ENCODE measurements around the gene ATP2B3.

The ATP2B3 gene

DNA sequence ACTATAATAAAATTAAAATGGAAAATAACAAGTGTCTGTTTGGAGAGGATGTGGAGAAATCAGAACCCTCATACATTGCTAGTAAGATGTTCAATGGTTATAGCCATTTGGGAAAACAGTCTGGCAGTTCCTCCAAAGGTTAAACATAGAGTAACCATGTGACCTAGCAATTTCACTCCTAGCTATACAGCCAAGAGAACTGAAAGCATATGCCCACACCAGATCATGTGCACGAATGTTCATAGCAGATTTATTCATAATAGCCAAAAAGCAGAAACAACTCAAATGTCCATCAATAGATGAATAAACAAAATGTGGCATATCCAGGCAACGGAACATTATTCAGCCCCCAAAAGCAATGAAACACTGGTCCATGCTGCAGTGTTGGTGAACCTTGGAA is 90.9 kb downstream of the ATP2B3 start:
- Histone ChIP-seq H2AK5ac (ENCODE audit: low read length) (no peak overlapping the region), H2BK120ac (ENCODE audit: low read depth, low read length) (no peak overlapping the region), H3K36me3 (ENCODE audit: control insufficient read depth, insufficient read depth, low read length) (no peaks in the 10 kb centered on the region), H3K79me2 (ENCODE audit: control insufficient read depth, insufficient read depth, low read length) (no peaks in the 10 kb centered on the region), H2BK15ac (replicated peaks; ENCODE audit: low read depth) (no peak overlapping the region), H3K56ac (ENCODE audit: low read length) (no peak overlapping the region), H3K18ac (ENCODE audit: low read length) (no peak overlapping the region), H3K23ac (ENCODE audit: low read length) (no peak overlapping the region), H3K4me2 (ENCODE audit: low read length) (no peak overlapping the region), H3K4ac (ENCODE audit: low read depth, low read length) (no peak overlapping the region), H3K27me3 (ENCODE audit: insufficient read depth, low read length, poor library complexity) (no peaks in the 10 kb centered on the region), H4K8ac (ENCODE audit: low read depth, low read length) (no peak overlapping the region), H3K4me1 (ENCODE audit: control insufficient read depth, low read depth, low read length) (no peaks in the 10 kb centered on the region), H3K79me1 (ENCODE audit: low read length) (no peaks in the 10 kb centered on the region), H3K27ac (ENCODE audit: low read depth, low read length) (no peak overlapping the region), H4K5ac (ENCODE audit: low read length) (no peak overlapping the region), H3K9ac (ENCODE audit: low read length) (no peak overlapping the region), H2BK5ac (ENCODE audit: low read length) (no peak overlapping the region), H3K4me3 (ENCODE audit: low read length) (no peak overlapping the region)
- WGBS (ENCODE audit: extremely low coverage, insufficient coverage, low lambda C conversion rate): no CpG with 5 or more reads among the region's 2 CpGs
- no peak for DNase-seq

DNA sequence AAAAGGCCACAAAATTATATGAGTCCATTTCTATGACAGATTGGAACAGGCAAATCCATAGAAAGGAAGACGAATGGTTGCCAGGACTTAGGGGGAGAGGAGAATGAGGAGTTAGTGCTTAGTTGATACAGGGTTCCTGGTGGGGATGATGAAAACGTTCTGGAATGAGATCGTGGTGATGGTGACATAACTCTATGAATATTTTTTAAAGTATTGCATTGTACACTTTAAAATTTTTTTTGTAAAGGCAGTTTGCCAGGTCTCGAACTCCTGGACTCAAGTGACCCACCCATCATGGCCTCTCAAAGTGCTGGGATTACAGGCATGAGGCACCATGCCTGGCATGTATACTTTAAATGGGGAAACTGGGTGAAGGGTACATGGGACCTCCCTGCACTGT is 91.4 kb downstream of the ATP2B3 start:
- Histone ChIP-seq H2AK5ac (ENCODE audit: low read length) (no peak overlapping the region), H3K4me3 (ENCODE audit: low read length) (no peak overlapping the region), H3K18ac (ENCODE audit: low read length) (no peak overlapping the region), H3K56ac (ENCODE audit: low read length) (no peak overlapping the region), H3K4ac (ENCODE audit: low read depth, low read length) (no peak overlapping the region), H3K27ac (ENCODE audit: low read depth, low read length) (no peak overlapping the region), H3K4me2 (ENCODE audit: low read length) (no peak overlapping the region), H3K27me3 (ENCODE audit: insufficient read depth, low read length, poor library complexity) (no peaks in the 10 kb centered on the region), H4K5ac (ENCODE audit: low read length) (no peak overlapping the region), H4K8ac (ENCODE audit: low read depth, low read length) (no peak overlapping the region), H3K9ac (ENCODE audit: low read length) (no peak overlapping the region), H3K79me2 (ENCODE audit: control insufficient read depth, insufficient read depth, low read length) (no peaks in the 10 kb centered on the region), H2BK5ac (ENCODE audit: low read length) (no peak overlapping the region), H2BK120ac (ENCODE audit: low read depth, low read length) (no peak overlapping the region), H3K23ac (ENCODE audit: low read length) (no peak overlapping the region), H2BK15ac (replicated peaks; ENCODE audit: low read depth) (no peak overlapping the region), H3K36me3 (ENCODE audit: control insufficient read depth, insufficient read depth, low read length) (no peaks in the 10 kb centered on the region), H3K79me1 (ENCODE audit: low read length) (no peaks in the 10 kb centered on the region), H3K4me1 (ENCODE audit: control insufficient read depth, low read depth, low read length) (no peaks in the 10 kb centered on the region)
- no peak for DNase-seq
- WGBS (ENCODE audit: extremely low coverage, insufficient coverage, low lambda C conversion rate): no CpG with 5 or more reads among the region's 4 CpGs

DNA sequence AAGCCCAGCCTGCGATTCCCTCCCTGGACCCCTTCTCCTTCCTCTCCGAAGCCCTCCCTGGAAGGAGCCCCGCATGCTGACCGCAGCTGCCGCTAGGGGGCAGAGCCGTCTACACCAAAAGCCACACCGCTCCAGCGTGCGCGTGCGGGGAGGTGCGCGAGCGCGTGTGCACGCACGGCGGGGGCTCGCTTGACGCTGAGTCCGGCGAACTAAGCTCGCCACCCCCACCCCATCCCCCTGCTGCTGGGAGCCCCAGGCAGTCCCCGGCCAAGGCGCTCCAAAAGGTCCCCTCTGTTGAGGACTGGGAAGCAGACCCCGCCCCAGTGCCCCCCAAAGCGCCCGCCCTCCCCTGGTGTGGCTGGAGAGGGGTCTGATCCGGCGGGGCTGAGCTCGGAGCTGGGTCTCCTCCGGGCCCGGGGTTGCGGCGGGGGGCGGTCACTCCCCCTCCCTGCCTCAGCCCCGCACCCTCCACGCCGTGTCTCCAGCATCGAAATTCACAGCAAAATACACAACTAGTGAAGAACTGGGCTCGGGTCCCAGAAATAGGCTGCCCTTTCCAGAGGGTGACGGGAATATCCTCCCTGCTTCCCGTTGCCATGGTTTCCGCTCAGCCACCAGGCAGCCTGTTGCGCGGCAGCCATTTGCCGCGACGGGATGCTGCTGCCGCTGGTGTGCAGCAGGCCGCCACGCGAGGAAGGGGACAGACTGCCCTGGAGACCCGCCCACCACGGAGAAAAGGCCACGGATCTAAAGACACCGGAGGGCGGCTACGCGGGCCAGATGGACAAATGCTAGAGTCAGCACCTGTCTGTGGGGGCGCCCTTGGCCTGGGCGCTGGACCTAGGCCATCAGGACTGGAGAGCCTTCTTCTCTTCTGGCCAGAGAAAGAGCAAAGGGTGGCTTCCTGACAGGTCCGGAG is 92.7 kb downstream of the ATP2B3 start:
- no peaks in the 10 kb centered on the region for H3K79me2 ChIP-seq (ENCODE audit: control insufficient read depth, insufficient read depth, low read length)
- no peaks in the 10 kb centered on the region for H3K4me1 ChIP-seq (ENCODE audit: control insufficient read depth, low read depth, low read length)
- H2AK5ac ChIP-seq (ENCODE audit: low read length): no peak overlapping the region
- H3K9ac ChIP-seq (ENCODE audit: low read length): no peak overlapping the region
- H3K18ac ChIP-seq (ENCODE audit: low read length): no peak overlapping the region
- no peaks in the 10 kb centered on the region for H3K79me1 ChIP-seq (ENCODE audit: low read length)
- no peak overlapping the region for H3K23ac ChIP-seq (ENCODE audit: low read length)
- no CpG with 5 or more reads among the region's 63 CpGs for WGBS (ENCODE audit: extremely low coverage, insufficient coverage, low lambda C conversion rate)
- H3K36me3 ChIP-seq (ENCODE audit: control insufficient read depth, insufficient read depth, low read length): no peaks in the 10 kb centered on the region
- no peak overlapping the region for H4K5ac ChIP-seq (ENCODE audit: low read length)
- no peak overlapping the region for H2BK120ac ChIP-seq (ENCODE audit: low read depth, low read length)
- H3K27ac ChIP-seq (ENCODE audit: low read depth, low read length): no peak overlapping the region
- H3K4ac ChIP-seq (ENCODE audit: low read depth, low read length): no peak overlapping the region
- H3K4me3 ChIP-seq (ENCODE audit: low read length): no peak overlapping the region
- no peak overlapping the region for H3K4me2 ChIP-seq (ENCODE audit: low read length)
- H2BK5ac ChIP-seq (ENCODE audit: low read length): no peak overlapping the region
- DNase-seq: peak; percentile 71
- no peak overlapping the region for H3K56ac ChIP-seq (ENCODE audit: low read length)
- H2BK15ac ChIP-seq (replicated peaks; ENCODE audit: low read depth): no peak overlapping the region
- H4K8ac ChIP-seq (ENCODE audit: low read depth, low read length): no peak overlapping the region
- no peaks in the 10 kb centered on the region for H3K27me3 ChIP-seq (ENCODE audit: insufficient read depth, low read length, poor library complexity)

DNA sequence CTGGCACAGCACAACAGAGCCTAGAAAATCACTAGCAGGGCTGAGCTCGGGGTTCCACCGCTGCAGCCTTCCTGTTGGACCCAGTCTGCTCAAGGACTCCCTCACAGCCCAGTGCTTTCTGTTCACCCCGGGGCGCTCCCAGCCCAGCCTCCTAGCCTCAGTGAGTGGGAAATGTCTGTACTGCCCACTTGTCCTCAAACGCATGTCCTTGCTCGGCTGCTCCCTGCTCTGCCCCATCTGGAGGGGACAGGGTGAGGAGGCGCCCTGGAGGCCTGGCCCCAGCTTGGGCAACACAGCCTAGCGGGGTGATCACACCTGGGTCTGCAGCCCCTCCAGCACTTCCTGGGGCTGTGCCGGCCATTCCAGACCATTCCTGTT is 93.4 kb downstream of the ATP2B3 start:
- Histone ChIP-seq H3K79me2 (ENCODE audit: control insufficient read depth, insufficient read depth, low read length) (no peaks in the 10 kb centered on the region), H3K4me3 (ENCODE audit: low read length) (no peak overlapping the region), H2BK5ac (ENCODE audit: low read length) (no peak overlapping the region), H3K23ac (ENCODE audit: low read length) (no peak overlapping the region), H3K4ac (ENCODE audit: low read depth, low read length) (no peak overlapping the region), H3K56ac (ENCODE audit: low read length) (no peak overlapping the region), H3K79me1 (ENCODE audit: low read length) (no peaks in the 10 kb centered on the region), H4K8ac (ENCODE audit: low read depth, low read length) (no peak overlapping the region), H4K5ac (ENCODE audit: low read length) (no peak overlapping the region), H3K4me2 (ENCODE audit: low read length) (no peak overlapping the region), H2BK15ac (replicated peaks; ENCODE audit: low read depth) (no peak overlapping the region), H3K36me3 (ENCODE audit: control insufficient read depth, insufficient read depth, low read length) (no peaks in the 10 kb centered on the region), H3K4me1 (ENCODE audit: control insufficient read depth, low read depth, low read length) (no peaks in the 10 kb centered on the region), H2BK120ac (ENCODE audit: low read depth, low read length) (no peak overlapping the region), H2AK5ac (ENCODE audit: low read length) (no peak overlapping the region), H3K9ac (ENCODE audit: low read length) (no peak overlapping the region), H3K18ac (ENCODE audit: low read length) (no peak overlapping the region), H3K27ac (ENCODE audit: low read depth, low read length) (no peak overlapping the region), H3K27me3 (ENCODE audit: insufficient read depth, low read length, poor library complexity) (no peaks in the 10 kb centered on the region)
- no peak for DNase-seq
- WGBS (ENCODE audit: extremely low coverage, insufficient coverage, low lambda C conversion rate): no CpG with 5 or more reads among the region's 9 CpGs

DNA sequence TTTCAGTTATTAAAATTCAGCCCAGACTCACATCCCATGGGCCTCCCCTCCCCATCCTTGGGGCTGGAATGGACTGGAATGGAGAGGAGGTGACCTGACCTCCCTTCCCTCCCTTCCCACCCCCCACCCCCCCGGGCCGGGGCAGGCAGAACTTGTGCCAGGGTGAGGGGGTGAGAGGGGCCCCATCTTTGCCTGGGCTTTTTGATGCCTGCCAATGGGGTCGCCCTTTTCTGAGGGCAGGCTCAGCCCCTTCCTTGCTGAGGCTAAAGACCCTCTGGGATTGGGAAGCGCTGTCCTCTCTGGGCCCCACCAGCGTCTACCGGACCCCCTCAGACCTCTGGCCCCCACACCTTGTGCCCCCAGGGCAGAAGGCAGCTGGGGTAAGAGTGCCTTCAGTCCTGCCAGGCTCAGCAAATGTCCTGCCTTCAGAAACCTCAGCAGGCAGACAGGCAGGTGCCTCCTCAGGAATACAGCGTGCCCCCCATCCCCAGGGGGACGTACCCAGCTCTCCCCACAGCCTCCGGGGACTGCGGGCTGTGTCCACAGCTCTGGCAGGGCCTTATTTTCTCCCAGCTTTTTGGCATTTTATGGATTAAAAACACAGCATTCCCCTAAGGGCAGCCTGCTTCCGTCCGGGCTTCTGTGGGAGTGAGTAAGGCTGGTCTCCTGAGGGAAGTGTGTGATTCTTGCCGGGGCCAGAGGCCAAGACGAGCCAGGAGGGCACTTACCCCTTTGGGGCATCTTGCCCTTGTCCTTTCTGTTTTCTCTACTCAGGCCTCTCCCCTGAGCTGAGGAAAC is 94.1 kb downstream of the ATP2B3 start:
- DNase-seq: no peak
- H3K27me3 ChIP-seq (ENCODE audit: insufficient read depth, low read length, poor library complexity): no peaks in the 10 kb centered on the region
- no peak overlapping the region for H2BK120ac ChIP-seq (ENCODE audit: low read depth, low read length)
- no peak overlapping the region for H3K4ac ChIP-seq (ENCODE audit: low read depth, low read length)
- no peak overlapping the region for H4K5ac ChIP-seq (ENCODE audit: low read length)
- no CpG with 5 or more reads among the region's 14 CpGs for WGBS (ENCODE audit: extremely low coverage, insufficient coverage, low lambda C conversion rate)
- H3K23ac ChIP-seq (ENCODE audit: low read length): no peak overlapping the region
- H3K4me2 ChIP-seq (ENCODE audit: low read length): no peak overlapping the region
- no peak overlapping the region for H2BK15ac ChIP-seq (replicated peaks; ENCODE audit: low read depth)
- no peak overlapping the region for H3K27ac ChIP-seq (ENCODE audit: low read depth, low read length)
- no peak overlapping the region for H3K18ac ChIP-seq (ENCODE audit: low read length)
- H3K9ac ChIP-seq (ENCODE audit: low read length): no peak overlapping the region
- no peak overlapping the region for H2AK5ac ChIP-seq (ENCODE audit: low read length)
- no peak overlapping the region for H2BK5ac ChIP-seq (ENCODE audit: low read length)
- H3K36me3 ChIP-seq (ENCODE audit: control insufficient read depth, insufficient read depth, low read length): no peaks in the 10 kb centered on the region
- no peaks in the 10 kb centered on the region for H3K4me1 ChIP-seq (ENCODE audit: control insufficient read depth, low read depth, low read length)
- H3K56ac ChIP-seq (ENCODE audit: low read length): no peak overlapping the region
- no peak overlapping the region for H3K4me3 ChIP-seq (ENCODE audit: low read length)
- no peaks in the 10 kb centered on the region for H3K79me2 ChIP-seq (ENCODE audit: control insufficient read depth, insufficient read depth, low read length)
- H4K8ac ChIP-seq (ENCODE audit: low read depth, low read length): no peak overlapping the region
- no peaks in the 10 kb centered on the region for H3K79me1 ChIP-seq (ENCODE audit: low read length)
